GM13977 (cell line): Measurements from ENCODE around the gene LATS2.

ENCODE experiments used
- DNase-seq: peaks from one replicate; pipeline ENCODE4 v3.0.0; 2012; ENCODE audit warnings: low spot score
- CTCF ChIP-seq: IDR thresholded peaks from 2 replicates; pipeline ENCODE4 v1.5.1; 2012; ENCODE audit warnings: mild to moderate bottlenecking, control low read depth; ENCODE audit not compliant: insufficient read depth; ENCODE audit errors: extremely low read depth, missing control alignments
- in situ Hi-C: fragments of 300-500 bp; cut with MboI; formaldehyde crosslinking; loops from one replicate; pipeline ENCODE4 v1.12.0; 2022; ENCODE audit warnings: low sequenced_read_pairs, low pct_unique_long_range_greater_than_20kb, mixed read lengths, inconsistent platforms; ENCODE audit not compliant: unreplicated experiment

LATS2 gene

GRCh38 chr13:21100994-21101757 is 39.8 kb upstream of the LATS2 start:
- no peak for TF ChIP-seq CTCF
- in situ Hi-C loops, result loop anchor here (25.0 kb wide), 1 partner anchor 386 kb away; no protein-coding TSS in a partner anchor
- DNase-seq, result no peak

DNA sequence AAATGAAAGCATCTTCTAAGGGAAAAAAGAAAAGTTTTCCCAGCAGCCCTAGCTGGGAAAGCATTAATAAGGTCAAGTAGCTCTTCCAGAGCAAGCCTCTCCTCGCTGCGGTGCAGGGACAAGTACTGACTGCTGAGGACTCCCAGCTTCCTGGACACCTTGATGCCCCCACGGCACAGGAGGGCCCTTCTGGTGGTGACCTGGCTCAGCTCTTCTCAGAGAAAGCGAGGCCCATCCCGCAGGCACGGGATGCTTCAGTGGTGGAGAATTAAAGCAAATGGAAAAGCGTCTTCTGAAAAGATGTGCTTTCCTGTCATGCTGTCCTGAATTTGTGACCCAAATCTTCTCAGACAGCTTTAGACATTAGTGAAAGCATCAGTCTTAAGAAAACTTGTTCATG is 38.8 kb upstream of the LATS2 start:
- TF ChIP-seq CTCF, result no peak
- no peak for DNase-seq
- in situ Hi-C loops, result loop anchor here (25.0 kb wide), 1 partner anchor 387 kb away; no protein-coding TSS in a partner anchor

DNA sequence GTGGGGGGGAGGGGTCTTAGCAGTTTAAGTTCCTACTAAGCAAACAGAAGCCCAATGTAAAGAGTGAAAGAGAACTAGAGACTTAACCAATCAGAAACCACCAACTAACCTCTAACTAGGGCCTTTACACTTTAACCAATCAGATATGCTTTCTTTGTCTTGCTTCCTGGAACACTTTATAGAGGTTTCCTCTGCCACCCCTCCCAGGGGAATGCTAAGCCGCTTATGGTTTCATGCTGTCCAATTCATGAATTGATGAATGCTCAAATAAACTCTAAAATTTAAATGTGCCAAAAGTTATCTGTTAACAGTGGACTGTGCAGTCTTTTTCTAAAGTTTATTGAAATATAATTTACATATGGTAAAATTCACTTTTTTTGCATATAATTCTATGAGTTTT is 33.9 kb upstream of the LATS2 start:
- in situ Hi-C loops, result no loop called here
- no peak for DNase-seq
- TF ChIP-seq CTCF, result no peak

GRCh38 chr13:21089830-21090229 is 28.4 kb upstream of the LATS2 start:
- no peak for TF ChIP-seq CTCF
- DNase-seq, result no peak
- in situ Hi-C loops, result no loop called here

GRCh38 chr13:21088534-21088933 is 27.1 kb upstream of the LATS2 start:
- TF ChIP-seq CTCF, result no peak
- no peak for DNase-seq
- in situ Hi-C loops, result no loop called here

GRCh38 chr13:21086929-21087328 is 25.5 kb upstream of the LATS2 start:
- in situ Hi-C loops, result no loop called here
- no peak for TF ChIP-seq CTCF
- no peak for DNase-seq
